ENCODE measurements around the gene ESRRB.
A peak's percentile ranks its signal among the peaks of the same experiment; 100 is the strongest.

ESRRB gene

GRCh38 chr14:76431538-76431937, 55.6 kb downstream of the ESRRB start:
- H3K4me1 ChIP-seq (ENCODE audit: control insufficient read depth, insufficient read depth, low read length), result no peaks in the 10 kb centered on the region
- ChIA-PET CTCF (no interaction called here), POLR2A (no interaction called here)
- no peak overlapping the region for H3K27ac ChIP-seq (ENCODE audit: extremely low read depth, low read depth, low read length)
- H3K36me3 ChIP-seq (ENCODE audit: control insufficient read depth in 2 of 2, insufficient read depth in 1 of 2, low read length in 2 of 2), result no peaks in the 10 kb centered on the region
- TF ChIP-seq ZNF398 (tag by site-specific recombination; IDR thresholded peaks at IDR 0.05), result no peak
- TF ChIP-seq YY1 (tag by site-specific recombination; IDR thresholded peaks at IDR 0.05), result no peak
- no peak for TF ChIP-seq ZNF239 (tag by site-specific recombination; IDR thresholded peaks at IDR 0.05)
- no peaks in the 10 kb centered on the region for H3K9me3 ChIP-seq (ENCODE audit: control insufficient read depth, insufficient read depth, low read depth, low read length)
- H3K4me3 ChIP-seq (ENCODE audit: low read depth, low read length), result no peak overlapping the region

- TF ChIP-seq ZNF629 (tag by site-specific recombination; IDR thresholded peaks at IDR 0.05), result no peak
- TF ChIP-seq EGR2 (tag by site-specific recombination; IDR thresholded peaks at IDR 0.05; ENCODE audit: low read depth), result no peak
- no peak for TF ChIP-seq ZNF555 (tag by site-specific recombination; conservative IDR thresholded peaks at IDR 0.05)
- peak; percentile 65 for TF ChIP-seq KLF1 (tag by site-specific recombination; IDR thresholded peaks at IDR 0.05)
- H3K27ac ChIP-seq (ENCODE audit: extremely low read depth, low read depth, low read length), result no peak overlapping the region
- no peaks in the 10 kb centered on the region for H3K36me3 ChIP-seq (ENCODE audit: control insufficient read depth in 2 of 2, insufficient read depth in 1 of 2, low read length in 2 of 2)
- ChIA-PET CTCF (interaction anchor here (0.6 kb wide), 1 partner anchor 1917 kb away, joined by 3 read pairs; no protein-coding TSS in a partner anchor), POLR2A (no interaction called here)
- no peak overlapping the region for H3K4me3 ChIP-seq (ENCODE audit: low read depth, low read length)
- no peaks in the 10 kb centered on the region for H3K9me3 ChIP-seq (ENCODE audit: control insufficient read depth, insufficient read depth, low read depth, low read length)
- H3K4me1 ChIP-seq (ENCODE audit: control insufficient read depth, insufficient read depth, low read length), result no peaks in the 10 kb centered on the region
Measured at GRCh38 chr14:76432827-76433752, 57.2 kb downstream of the ESRRB start.

- H3K27ac ChIP-seq (ENCODE audit: extremely low read depth, low read depth, low read length), result no peak overlapping the region
- TF ChIP-seq ZNF350 (tag by site-specific recombination; IDR thresholded peaks at IDR 0.05) (no peak), ZNF211 (tag by site-specific recombination; IDR thresholded peaks at IDR 0.05; ENCODE audit: low read depth) (no peak), ZNF292 (tag by site-specific recombination; IDR thresholded peaks at IDR 0.05; ENCODE audit: borderline replicate concordance, low read depth) (no peak), ZNF449 (tag by site-specific recombination; IDR thresholded peaks at IDR 0.05) (no peak), ZNF501 (tag by site-specific recombination; IDR thresholded peaks at IDR 0.05) (no peak), IKZF3 (tag by site-specific recombination; IDR thresholded peaks at IDR 0.05) (no peak), ZNF341 (tag by site-specific recombination; IDR thresholded peaks at IDR 0.05; ENCODE audit: low read depth) (no peak), GLI4 (tag by site-specific recombination; IDR thresholded peaks at IDR 0.05) (no peak), ZNF510 (tag by site-specific recombination; IDR thresholded peaks at IDR 0.05; ENCODE audit: insufficient replicate concordance) (no peak), FEZF1 (tag by site-specific recombination; IDR thresholded peaks at IDR 0.05) (no peak), ZNF660 (tag by site-specific recombination; IDR thresholded peaks at IDR 0.05) (no peak), ZNF514 (tag by site-specific recombination; IDR thresholded peaks at IDR 0.05) (no peak), ZNF366 (tag by site-specific recombination; conservative IDR thresholded peaks at IDR 0.05) (no peak), ZSCAN16 (tag by site-specific recombination; IDR thresholded peaks at IDR 0.05) (no peak), PRDM4 (tag by site-specific recombination; IDR thresholded peaks at IDR 0.05) (no peak), ZNF112 (tag by site-specific recombination; IDR thresholded peaks at IDR 0.05) (no peak), BCL6B (tag by site-specific recombination; IDR thresholded peaks at IDR 0.05) (no peak)
Measured at GRCh38 chr14:76434220-76434619, 58.3 kb downstream of the ESRRB start.

More at GRCh38 chr14:76434220-76434619, 58.3 kb downstream of the ESRRB start:
- POLR2A ChIA-PET, result interaction anchor here (0.7 kb wide), 1 partner anchor 79 kb away, joined by 4 read pairs; no protein-coding TSS in a partner anchor
- CTCF ChIA-PET, result no interaction called here
- no peaks in the 10 kb centered on the region for H3K4me1 ChIP-seq (ENCODE audit: control insufficient read depth, insufficient read depth, low read length)
- no peak overlapping the region for H3K4me3 ChIP-seq (ENCODE audit: low read depth, low read length)
- no peaks in the 10 kb centered on the region for H3K36me3 ChIP-seq (ENCODE audit: control insufficient read depth in 2 of 2, insufficient read depth in 1 of 2, low read length in 2 of 2)
- no peaks in the 10 kb centered on the region for H3K9me3 ChIP-seq (ENCODE audit: control insufficient read depth, insufficient read depth, low read depth, low read length)
